GM13976 (cell line): Measurements from ENCODE around the gene B3GALT5.

Experiments
- DNase-seq: peaks from one replicate; pipeline ENCODE4 v3.0.0; 2012; ENCODE audit warnings: low spot score
- CTCF ChIP-seq: IDR thresholded peaks from 2 replicates; pipeline ENCODE4 v1.5.1; 2012; ENCODE audit warnings: borderline replicate concordance, mild to moderate bottlenecking; ENCODE audit not compliant: insufficient read depth; ENCODE audit errors: extremely low read depth, missing control alignments, control extremely low read depth
- in situ Hi-C: fragments of 300-500 bp; cut with MboI; formaldehyde crosslinking; loops from one replicate; pipeline ENCODE4 v1.12.0; 2022; ENCODE audit warnings: low sequenced_read_pairs, mixed read lengths, inconsistent platforms; ENCODE audit not compliant: unreplicated experiment

B3GALT5 gene

GRCh38 chr21:39649526-39649925 lies 36.8 kb downstream of the B3GALT5 start:
- DNase-seq = no peak
- no peak for TF ChIP-seq CTCF
- in situ Hi-C loops = no loop called here

GRCh38 chr21:39650306-39650705 lies 37.6 kb downstream of the B3GALT5 start:
- DNase-seq = no peak

GRCh38 chr21:39650801-39651200 lies 38.1 kb downstream of the B3GALT5 start:
- TF ChIP-seq CTCF = no peak
- in situ Hi-C loops = no loop called here
- no peak for DNase-seq

More at GRCh38 chr21:39650306-39650705, 37.6 kb downstream of the B3GALT5 start:
- TF ChIP-seq CTCF = no peak
- in situ Hi-C loops = no loop called here

- TF ChIP-seq CTCF = no peak
- in situ Hi-C loops = no loop called here
- DNase-seq = no peak
Observed at GRCh38 chr21:39651206-39651605, 38.5 kb downstream of the B3GALT5 start.

- TF ChIP-seq CTCF = no peak
- no peak for DNase-seq
- in situ Hi-C loops = no loop called here
Observed at GRCh38 chr21:39654951-39655350, 42.2 kb downstream of the B3GALT5 start.

GRCh38 chr21:39655589-39655988 lies 42.8 kb downstream of the B3GALT5 start:
- in situ Hi-C loops = no loop called here
- no peak for DNase-seq
- TF ChIP-seq CTCF = no peak

GRCh38 chr21:39656209-39656608 lies 43.5 kb downstream of the B3GALT5 start:
- in situ Hi-C loops = no loop called here
- no peak for TF ChIP-seq CTCF
- no peak for DNase-seq
